HG03159 (cell line): ENCODE measurements around the gene SLPI.

ENCODE experiments used
- ATAC-seq: cut with Tn5 transposase; IDR thresholded peaks from one replicate; pipeline ENCODE4 v1.9.1; 2021; ENCODE audit warnings: mild to moderate bottlenecking, moderate library complexity; ENCODE audit not compliant: unreplicated experiment

SLPI gene

GRCh38 chr20:45218636-45219035 lies 35.7 kb downstream of the SLPI start:
- no peak for ATAC-seq

GRCh38 chr20:45218124-45218523 lies 36.2 kb downstream of the SLPI start:
- no peak for ATAC-seq

GRCh38 chr20:45212836-45213235 lies 41.5 kb downstream of the SLPI start:
- ATAC-seq: no peak

DNA sequence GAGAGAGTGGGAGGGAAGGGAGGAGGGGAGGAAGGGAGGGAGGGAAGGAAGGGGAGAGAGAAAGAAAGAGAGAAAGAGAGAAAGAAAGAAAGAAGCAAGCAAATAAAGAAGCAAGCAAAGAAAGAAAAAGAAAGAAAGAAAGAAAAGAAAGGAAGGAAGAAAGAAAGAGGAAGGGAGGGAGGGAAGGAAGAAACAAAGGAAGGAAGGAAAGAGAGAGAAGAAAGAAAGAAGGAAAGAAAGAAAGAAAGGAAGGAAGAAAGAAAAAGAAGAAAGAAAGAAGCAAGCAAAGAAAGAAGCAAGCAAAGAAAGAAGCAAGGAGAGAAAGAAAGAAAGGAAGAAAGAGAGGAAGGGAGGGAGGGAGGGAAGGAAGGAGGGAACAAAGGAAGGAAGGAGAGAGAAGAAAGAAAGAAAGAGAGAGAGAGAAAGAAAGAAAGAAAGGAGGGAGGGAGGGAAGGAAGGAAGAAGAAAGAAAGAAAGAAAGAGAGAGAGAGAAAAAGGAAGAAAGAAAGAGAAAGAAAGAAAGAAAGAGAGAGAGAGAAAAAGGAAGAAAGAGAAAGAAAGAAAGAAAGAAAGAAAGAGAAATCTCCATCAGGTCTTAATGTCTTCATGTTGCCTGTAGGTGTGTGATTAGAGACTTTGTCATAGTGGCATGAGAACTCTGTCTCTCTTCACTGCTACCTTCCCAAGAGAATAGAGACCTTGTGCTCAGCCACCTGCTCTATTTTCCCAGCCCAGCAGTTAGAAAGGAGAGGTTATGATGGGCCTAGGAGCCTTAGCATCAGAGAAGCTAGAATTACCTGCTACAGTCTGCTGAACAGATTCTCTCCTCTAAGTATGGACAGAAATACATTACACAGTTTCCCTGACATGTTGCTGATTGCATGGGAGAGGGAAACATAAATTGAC lies 42.5 kb downstream of the SLPI start:
- ATAC-seq: no peak

DNA sequence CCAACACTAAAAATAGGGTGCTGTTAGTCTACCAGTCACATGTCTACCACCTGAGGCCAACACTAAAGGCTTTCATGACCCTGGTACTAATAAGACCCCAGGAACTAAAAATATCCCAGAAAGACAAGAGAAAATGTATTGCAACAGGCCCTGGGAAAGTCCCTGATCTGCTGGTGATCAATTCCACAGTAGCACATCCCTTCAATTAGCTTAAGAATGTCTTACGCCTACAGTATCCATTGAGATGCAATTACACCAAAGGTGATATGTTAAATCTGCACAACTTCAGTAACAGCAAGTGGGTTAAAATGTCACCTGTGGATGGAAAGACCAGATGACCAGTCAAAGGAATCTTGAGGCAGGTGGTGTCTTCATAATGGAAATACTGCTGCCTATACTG lies 44.4 kb downstream of the SLPI start:
- ATAC-seq: no peak

DNA sequence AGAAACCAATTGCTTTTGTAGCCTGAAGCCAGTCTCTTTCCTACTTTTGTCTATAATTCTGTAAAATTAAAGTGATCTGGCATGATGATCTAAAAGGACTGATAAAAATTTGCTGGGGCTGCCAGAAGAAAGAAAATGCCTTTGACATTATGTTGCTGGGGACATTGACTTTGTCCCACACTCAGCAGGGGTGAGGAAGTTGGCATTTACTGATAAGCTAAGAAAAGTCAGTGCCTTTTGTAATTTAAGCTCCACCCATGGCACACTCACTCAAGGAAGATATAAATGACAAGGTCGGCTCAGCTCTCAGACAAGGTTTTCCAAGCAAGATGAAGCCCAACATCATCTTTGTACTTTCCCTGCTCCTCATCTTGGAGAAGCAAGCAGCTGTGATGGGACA lies 47.6 kb downstream of the SLPI start, which contains the start of gene SEMG1:
Gene SEMG1 (plus strand): TSS at position 309 of the 400 bp plus-strand sequence. CDS start 21 bp downstream, at position 330.
- no peak for ATAC-seq
